AG20443 (cell line): ENCODE results near the gene TYSND1.
"Not testable (repeated sequence)": the region's sequence is repeated elsewhere in the genome, so short reads cannot be mapped to it uniquely, and the experiment has no call there.

Experiments used
- DNase-seq: peaks from one replicate; pipeline ENCODE4 v3.0.0; 2012; ENCODE audit warnings: low spot score, mixed read lengths

TYSND1 gene

GRCh38 chr10:70109064-70109729, 37.3 kb downstream of the TYSND1 start:
- DNase-seq, result no peak

GRCh38 chr10:70106958-70107791, 39.3 kb downstream of the TYSND1 start:
- no peak for DNase-seq

DNA sequence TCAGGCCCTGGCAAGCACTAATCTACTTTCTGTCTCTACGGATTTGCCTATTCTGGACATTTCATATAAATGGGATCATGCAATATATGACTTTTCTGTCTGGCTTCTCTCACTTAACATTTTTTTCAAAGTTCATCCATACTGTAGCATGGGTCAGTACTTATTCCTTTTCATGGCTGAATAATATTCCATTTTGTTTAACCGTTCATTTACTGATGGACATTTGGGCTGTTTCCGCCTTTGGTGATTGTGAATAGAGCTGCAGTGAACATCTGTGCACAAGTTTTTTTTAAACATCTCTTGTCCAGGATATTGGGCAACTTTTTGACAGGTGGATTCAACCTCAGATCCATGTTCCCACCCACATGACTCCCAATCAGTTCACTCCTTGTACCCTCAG, 44.8 kb downstream of the TYSND1 start:
- DNase-seq, result no peak

DNA sequence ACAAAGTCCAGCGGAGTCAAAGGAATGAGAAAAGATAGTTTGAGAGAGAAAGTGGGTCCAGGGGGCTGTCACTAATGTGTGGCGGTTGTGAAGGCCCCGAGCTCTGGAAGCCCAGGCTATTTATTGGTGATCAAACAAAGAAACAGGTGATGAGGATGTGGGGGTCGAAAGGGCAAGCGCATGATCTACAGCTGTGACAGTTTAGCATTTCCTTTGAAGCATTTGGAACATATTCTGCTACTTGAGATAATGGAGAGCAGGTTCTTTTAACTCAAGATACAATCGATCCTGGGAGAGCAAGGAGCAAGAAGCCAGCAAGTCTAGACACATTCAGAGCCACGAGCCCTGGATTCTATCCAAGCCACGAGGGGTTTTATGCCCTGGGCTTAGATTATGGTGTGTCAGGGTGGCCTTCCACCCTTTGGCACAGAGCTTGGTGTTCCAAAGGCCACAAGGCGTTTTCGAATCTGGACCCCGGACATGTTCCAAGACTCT, 45.4 kb downstream of the TYSND1 start:
- not testable (repeated sequence) for DNase-seq

GRCh38 chr10:70098271-70098670, 48.2 kb downstream of the TYSND1 start:
- no peak for DNase-seq

DNA sequence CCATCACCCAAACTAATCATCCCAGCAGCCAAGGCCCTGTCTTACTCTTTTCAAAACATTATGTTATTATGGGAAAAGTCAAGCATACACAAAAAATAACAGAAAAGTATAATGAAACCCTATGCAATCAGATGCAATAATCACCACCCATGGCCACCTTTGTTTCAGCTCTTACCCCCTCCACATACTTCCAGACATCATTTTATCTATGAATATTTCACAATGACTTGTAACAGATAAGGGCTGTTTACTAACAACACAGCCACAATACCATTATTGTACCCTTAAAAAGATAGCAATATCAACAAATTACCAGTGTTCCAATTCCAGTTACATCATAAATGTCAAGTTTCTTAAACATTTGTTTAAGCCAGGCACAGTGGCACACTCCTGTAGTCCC, 49.0 kb downstream of the TYSND1 start:
- DNase-seq, result no peak

GRCh38 chr10:70096705-70097420, 49.6 kb downstream of the TYSND1 start:
- DNase-seq, result no peak

DNA sequence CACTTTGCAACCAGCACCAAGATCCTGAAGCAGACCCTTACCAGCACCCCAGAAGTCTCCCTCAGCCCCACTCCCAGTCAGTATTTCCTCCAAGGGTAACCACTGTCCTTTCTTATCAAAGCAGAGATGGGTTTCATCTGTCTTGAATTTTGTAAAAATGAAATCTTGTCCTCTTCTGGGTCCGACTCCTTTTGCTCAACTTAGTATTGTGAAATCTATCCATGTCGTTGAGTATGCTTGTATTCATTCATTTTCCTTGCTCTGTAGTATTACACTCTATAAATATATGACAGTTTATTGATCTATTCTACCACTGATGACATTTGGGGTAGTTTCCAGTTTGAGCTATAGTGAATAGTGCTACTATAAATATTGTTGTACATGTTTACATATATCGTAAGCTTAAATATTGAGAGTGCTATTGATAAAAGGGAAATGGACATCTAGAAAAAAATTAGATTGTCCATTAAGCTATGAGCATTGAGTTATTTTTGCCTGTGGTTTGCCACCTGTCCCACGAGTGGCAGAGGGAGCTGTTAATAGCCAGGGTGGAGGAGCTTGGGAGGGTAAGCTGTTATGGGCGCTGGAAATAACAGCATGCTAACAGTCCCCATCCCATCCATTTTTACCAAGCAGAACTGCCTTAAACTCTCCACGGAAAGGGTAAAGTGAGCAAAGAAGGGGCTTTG, 50.3 kb downstream of the TYSND1 start:
- no peak for DNase-seq

DNA sequence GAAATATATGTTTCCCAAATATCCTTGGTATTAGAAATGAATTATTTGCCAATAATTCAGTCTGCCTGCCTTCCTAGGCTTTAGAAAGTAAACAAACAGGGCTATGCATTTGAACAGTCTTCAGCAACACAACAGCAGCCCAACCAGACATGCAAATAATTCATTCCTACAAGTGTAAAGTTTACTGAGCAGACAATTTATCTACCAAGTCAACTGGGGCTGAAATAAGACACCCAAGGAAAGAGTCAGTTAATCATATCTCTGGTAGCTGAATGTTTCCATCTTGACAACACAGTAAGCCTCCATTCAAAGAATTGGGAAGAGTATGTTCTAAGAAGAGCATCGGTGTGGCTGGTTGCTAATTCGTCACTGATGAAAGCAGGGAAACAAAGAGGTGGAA, 52.2 kb downstream of the TYSND1 start:
- no peak for DNase-seq

- DNase-seq, result no peak
Measured at GRCh38 chr10:70093335-70093944, 53.1 kb downstream of the TYSND1 start.

GRCh38 chr10:70092389-70092718, 54.1 kb downstream of the TYSND1 start:
- no peak for DNase-seq

- DNase-seq, result no peak
Measured at GRCh38 chr10:70090951-70091350, 55.5 kb downstream of the TYSND1 start.

- no peak for DNase-seq
Measured at GRCh38 chr10:70090013-70090412, 56.5 kb downstream of the TYSND1 start.

- no peak for DNase-seq
Measured at GRCh38 chr10:70088308-70088698, 58.2 kb downstream of the TYSND1 start.
